Measurements from ENCODE around the gene RAB29. TPM values are rescaled to one million over a fixed set of nuclear protein-coding genes. Genes with fewer than 3 reads are reported as not detected.
A peak's percentile ranks its signal among the peaks of the same experiment; 100 is the strongest.

RAB29 gene
- polyA plus RNA-seq, 1 donor from 2014 or later = 0.40 TPM

- Histone ChIP-seq H3K4me3 (ENCODE audit: low read length) (no peak overlapping the region), H3K4me2 (ENCODE audit: low read length) (no peak overlapping the region), H2AFZ (ENCODE audit: low read depth, low read length) (no peak overlapping the region), H3K27me3 (ENCODE audit: insufficient read depth, low read depth, low read length) (no peaks in the 10 kb centered on the region), H3K9me3 (ENCODE audit: low read length) (no peaks in the 10 kb centered on the region), H3K36me3 (ENCODE audit: insufficient read depth, low read length) (peaks cover 7% of the 10 kb centered on the region), H4K20me1 (ENCODE audit: insufficient read depth) (no peaks in the 10 kb centered on the region), H3K27ac (ENCODE audit: low read length) (no peak overlapping the region), H3K79me2 (replicated peaks; ENCODE audit: insufficient read depth, low read length) (no peaks in the 10 kb centered on the region), H3F3A (ENCODE audit: insufficient read depth, low read length, poor library complexity, severe bottlenecking) (no peaks in the 10 kb centered on the region), H3K9ac (ENCODE audit: low read length) (no peak overlapping the region), H3K9me2 (ENCODE audit: insufficient read depth, low read length) (no peaks in the 10 kb centered on the region)
- TF ChIP-seq, protein P1, sequence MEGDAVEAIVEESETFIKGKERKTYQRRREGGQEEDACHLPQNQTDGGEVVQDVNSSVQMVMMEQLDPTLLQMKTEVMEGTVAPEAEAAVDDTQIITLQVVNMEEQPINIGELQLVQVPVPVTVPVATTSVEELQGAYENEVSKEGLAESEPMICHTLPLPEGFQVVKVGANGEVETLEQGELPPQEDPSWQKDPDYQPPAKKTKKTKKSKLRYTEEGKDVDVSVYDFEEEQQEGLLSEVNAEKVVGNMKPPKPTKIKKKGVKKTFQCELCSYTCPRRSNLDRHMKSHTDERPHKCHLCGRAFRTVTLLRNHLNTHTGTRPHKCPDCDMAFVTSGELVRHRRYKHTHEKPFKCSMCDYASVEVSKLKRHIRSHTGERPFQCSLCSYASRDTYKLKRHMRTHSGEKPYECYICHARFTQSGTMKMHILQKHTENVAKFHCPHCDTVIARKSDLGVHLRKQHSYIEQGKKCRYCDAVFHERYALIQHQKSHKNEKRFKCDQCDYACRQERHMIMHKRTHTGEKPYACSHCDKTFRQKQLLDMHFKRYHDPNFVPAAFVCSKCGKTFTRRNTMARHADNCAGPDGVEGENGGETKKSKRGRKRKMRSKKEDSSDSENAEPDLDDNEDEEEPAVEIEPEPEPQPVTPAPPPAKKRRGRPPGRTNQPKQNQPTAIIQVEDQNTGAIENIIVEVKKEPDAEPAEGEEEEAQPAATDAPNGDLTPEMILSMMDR (IDR thresholded peaks at IDR 0.05; ENCODE audit: poor library complexity, severe bottlenecking) = no peak
- TF ChIP-seq SMC3 (conservative IDR thresholded peaks at IDR 0.05; ENCODE audit: poor library complexity) (no peak), RAD21 (conservative IDR thresholded peaks at IDR 0.05) (no peak), POLR2AphosphoS5 (IDR thresholded peaks at IDR 0.05) (no peak), EZH2 (IDR thresholded peaks at IDR 0.05; ENCODE audit: borderline replicate concordance, insufficient read depth, low read length, poor library complexity, severe bottlenecking) (no peak), REST (IDR thresholded peaks at IDR 0.05; ENCODE audit: borderline replicate concordance) (no peak)
Observed at GRCh38 chr1:205792481-205792881, 17.2 kb upstream of the RAB29 start.

DNA sequence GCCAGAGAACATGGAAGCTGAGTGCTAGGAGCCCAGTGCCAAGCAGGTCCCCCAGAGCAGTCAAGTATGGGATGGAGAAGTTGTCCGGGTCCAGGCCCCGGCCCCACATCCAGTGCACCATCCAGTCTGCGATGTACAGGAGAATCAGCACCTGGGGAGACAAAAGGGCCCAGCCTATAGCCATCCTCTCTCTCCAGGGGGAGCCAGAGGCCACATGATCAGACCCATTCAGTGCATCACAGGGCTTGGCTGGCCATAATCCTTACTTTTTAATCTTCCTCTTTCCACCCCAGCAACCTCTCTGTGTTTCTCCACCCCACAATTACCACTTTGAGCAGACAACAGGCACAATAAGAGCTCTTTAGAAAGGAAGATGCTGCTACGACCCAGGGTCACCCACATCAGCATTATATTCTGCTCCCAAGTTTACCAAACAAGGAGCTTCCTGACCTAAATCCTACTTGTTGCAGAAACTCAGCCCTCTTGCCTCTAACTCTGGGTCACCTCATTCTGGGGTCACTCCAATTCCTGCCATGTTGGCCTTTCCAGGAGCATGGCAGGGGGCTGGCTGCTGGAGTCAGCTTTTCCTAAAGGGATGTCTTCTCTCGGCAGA, 16.4 kb upstream of the RAB29 start:
- Histone ChIP-seq H3K9ac (ENCODE audit: low read length) (no peak overlapping the region), H3K4me2 (ENCODE audit: low read length) (no peak overlapping the region)
- TF ChIP-seq, protein P1 (IDR thresholded peaks at IDR 0.05; ENCODE audit: poor library complexity, severe bottlenecking) = peak; percentile 71
- no peak for TF ChIP-seq EP300 (conservative IDR thresholded peaks at IDR 0.05; ENCODE audit: poor library complexity, severe bottlenecking)
- TF ChIP-seq SMC3 (conservative IDR thresholded peaks at IDR 0.05; ENCODE audit: poor library complexity) = peak; percentile 74
- peak; percentile 76 for TF ChIP-seq RAD21 (conservative IDR thresholded peaks at IDR 0.05)

More for the DNA sequence above, 16.4 kb upstream of the RAB29 start:
- Histone ChIP-seq H3K9me2 (ENCODE audit: insufficient read depth, low read length) (no peaks in the 10 kb centered on the region), H4K20me1 (ENCODE audit: insufficient read depth) (no peaks in the 10 kb centered on the region), H3K4me3 (ENCODE audit: low read length) (no peak overlapping the region), H3K79me2 (replicated peaks; ENCODE audit: insufficient read depth, low read length) (no peaks in the 10 kb centered on the region), H3K27me3 (ENCODE audit: insufficient read depth, low read depth, low read length) (no peaks in the 10 kb centered on the region), H3K9me3 (ENCODE audit: low read length) (no peaks in the 10 kb centered on the region), H2AFZ (ENCODE audit: low read depth, low read length) (no peak overlapping the region), H3F3A (ENCODE audit: insufficient read depth, low read length, poor library complexity, severe bottlenecking) (no peaks in the 10 kb centered on the region), H3K27ac (ENCODE audit: low read length) (no peak overlapping the region), H3K36me3 (ENCODE audit: insufficient read depth, low read length) (peaks cover 7% of the 10 kb centered on the region)

All from neural cell (in vitro differentiated cells).